CD4-positive, alpha-beta T cell treated with Interleukin-10 for 1 hour (primary cell): Measurements from ENCODE around the gene CDK19.
"Not testable (repeated sequence)": the region's sequence is repeated elsewhere in the genome, so short reads cannot be mapped to it uniquely, and the experiment has no call there.

Source experiments
- DNase-seq: peaks from one replicate; pipeline ENCODE4 v3.0.0-alpha.2; 2020

CDK19 gene

GRCh38 chr6:110813338-110814101, 1.7 kb downstream of the CDK19 start:
- peak; percentile 2 for DNase-seq

GRCh38 chr6:110812719-110813118, 2.5 kb downstream of the CDK19 start:
- DNase-seq, result no peak

GRCh38 chr6:110810896-110811586, 4.2 kb downstream of the CDK19 start:
- DNase-seq, result no peak

- DNase-seq, result no peak
Measured at GRCh38 chr6:110809792-110810191, 5.5 kb downstream of the CDK19 start.

GRCh38 chr6:110802175-110802574, 13.1 kb downstream of the CDK19 start:
- DNase-seq, result not testable (repeated sequence)

- DNase-seq, result no peak
Measured at GRCh38 chr6:110800839-110801196, 14.5 kb downstream of the CDK19 start.

GRCh38 chr6:110800196-110800838, 15.0 kb downstream of the CDK19 start:
- no peak for DNase-seq

GRCh38 chr6:110799655-110800054, 15.6 kb downstream of the CDK19 start:
- no peak for DNase-seq

- DNase-seq, result no peak
Measured at GRCh38 chr6:110799189-110799588, 16.1 kb downstream of the CDK19 start.

GRCh38 chr6:110795271-110795670, 20.0 kb downstream of the CDK19 start:
- DNase-seq, result no peak

- no peak for DNase-seq
Measured at GRCh38 chr6:110786696-110787095, 28.6 kb downstream of the CDK19 start.

- no peak for DNase-seq
Measured at GRCh38 chr6:110786271-110786670, 29.0 kb downstream of the CDK19 start.

GRCh38 chr6:110784610-110784979, 30.7 kb downstream of the CDK19 start:
- DNase-seq, result no peak

- DNase-seq, result no peak
Measured at GRCh38 chr6:110781522-110782214, 33.6 kb downstream of the CDK19 start.

GRCh38 chr6:110778333-110778732, 36.9 kb downstream of the CDK19 start:
- no peak for DNase-seq

GRCh38 chr6:110777636-110778035, 37.6 kb downstream of the CDK19 start:
- DNase-seq, result no peak

GRCh38 chr6:110776413-110776812, 38.9 kb downstream of the CDK19 start:
- DNase-seq, result no peak

GRCh38 chr6:110769923-110770322, 45.3 kb downstream of the CDK19 start:
- no peak for DNase-seq

GRCh38 chr6:110768057-110768456, 47.2 kb downstream of the CDK19 start:
- DNase-seq, result no peak

GRCh38 chr6:110761371-110761770, 53.9 kb downstream of the CDK19 start:
- no peak for DNase-seq

GRCh38 chr6:110760589-110760988, 54.7 kb downstream of the CDK19 start:
- DNase-seq, result no peak

- DNase-seq, result not testable (repeated sequence)
Measured at GRCh38 chr6:110760098-110760497, 55.2 kb downstream of the CDK19 start.

GRCh38 chr6:110757926-110758325, 57.3 kb downstream of the CDK19 start:
- DNase-seq, result no peak

- DNase-seq, result no peak
Measured at GRCh38 chr6:110756817-110757216, 58.5 kb downstream of the CDK19 start.
